Occipital lobe (tissue), 2 donors: ENCODE results near the gene TNFRSF4. TPM values are rescaled to one million over a fixed set of nuclear protein-coding genes. Genes with fewer than 3 reads are reported as not detected.
"Not testable (repeated sequence)": the region's sequence is repeated elsewhere in the genome, so short reads cannot be mapped to it uniquely, and the experiment has no call there.

ENCODE experiments used
- DNase-seq: peaks from one replicate; lab custom pipeline; 2025; lab: John Stamatoyannopoulos, UW
- total RNA-seq: library from RNA; depleted of rRNA; stranded (reverse); fragments of >200 nt; gene quantifications from one replicate; pipeline ENCODE4 v1.2.3, GENCODE V29; 2014

Gene TNFRSF4
- total RNA-seq, 1 donor from 2014 or later = not detected

GRCh38 chr1:1183221-1183747 lies 30.7 kb downstream of the TNFRSF4 start:
- no peak for DNase-seq

GRCh38 chr1:1182491-1183220 lies 31.3 kb downstream of the TNFRSF4 start:
- no peak for DNase-seq

GRCh38 chr1:1181938-1182410 lies 32.0 kb downstream of the TNFRSF4 start:
- no peak for DNase-seq

- no peak for DNase-seq
Measured at GRCh38 chr1:1181129-1181937, 32.6 kb downstream of the TNFRSF4 start.

GRCh38 chr1:1179983-1180861 lies 33.7 kb downstream of the TNFRSF4 start:
- no peak for DNase-seq

GRCh38 chr1:1179346-1179982 lies 34.5 kb downstream of the TNFRSF4 start:
- DNase-seq = no peak

- DNase-seq = no peak
Measured at GRCh38 chr1:1178794-1179331, 35.1 kb downstream of the TNFRSF4 start.

GRCh38 chr1:1177452-1178206 lies 36.3 kb downstream of the TNFRSF4 start:
- DNase-seq = no peak

- DNase-seq = no peak
Measured at GRCh38 chr1:1176931-1177330, 37.0 kb downstream of the TNFRSF4 start.

GRCh38 chr1:1176063-1176761 lies 37.7 kb downstream of the TNFRSF4 start:
- DNase-seq = not testable (repeated sequence)

- no peak for DNase-seq
Measured at GRCh38 chr1:1175221-1176062, 38.5 kb downstream of the TNFRSF4 start.

GRCh38 chr1:1173793-1174415 lies 40.0 kb downstream of the TNFRSF4 start, which contains the start of gene TTLL10:
Gene TTLL10, plus strand, starts transcription at chr1:1173880. Its CDS starts 5,336 bp downstream, at chr1:1179216.
- DNase-seq = no peak

GRCh38 chr1:1173061-1173792 lies 40.7 kb downstream of the TNFRSF4 start:
- no peak for DNase-seq

GRCh38 chr1:1171546-1172340 lies 42.2 kb downstream of the TNFRSF4 start:
- DNase-seq = no peak

GRCh38 chr1:1171161-1171545 lies 42.8 kb downstream of the TNFRSF4 start:
- DNase-seq = no peak
